HG03196 (cell line): ENCODE data around the gene FOXC2.

Experiments used
- ATAC-seq: cut with Tn5 transposase; IDR thresholded peaks from one replicate; pipeline ENCODE4 v1.9.1; 2021; ENCODE audit not compliant: unreplicated experiment

The FOXC2 gene

GRCh38 chr16:86566601-86566965, at the start of gene FOXC2:
TSS of gene FOXC2 (plus strand) at chr16:86566829. CDS start at chr16:86567336, 507 bp downstream.
- no peak for ATAC-seq

GRCh38 chr16:86517033-86517432, 49.6 kb upstream of the FOXC2 start:
- no peak for ATAC-seq

GRCh38 chr16:86517652-86518258, 48.9 kb upstream of the FOXC2 start:
- no peak for ATAC-seq

GRCh38 chr16:86519007-86519648, 47.5 kb upstream of the FOXC2 start:
- no peak for ATAC-seq

GRCh38 chr16:86519649-86520316, 46.8 kb upstream of the FOXC2 start:
- ATAC-seq: no peak

- no peak for ATAC-seq
These were observed 46.1 kb upstream of the FOXC2 start for GRCh38 chr16:86520317-86521210.

- no peak for ATAC-seq
These were observed 45.1 kb upstream of the FOXC2 start for GRCh38 chr16:86521236-86522197.

GRCh38 chr16:86522634-86523033, 44.0 kb upstream of the FOXC2 start:
- no peak for ATAC-seq

- no peak for ATAC-seq
These were observed 43.4 kb upstream of the FOXC2 start for GRCh38 chr16:86523166-86523740.

GRCh38 chr16:86524029-86524428, 42.6 kb upstream of the FOXC2 start:
- no peak for ATAC-seq

GRCh38 chr16:86525696-86526095, 40.9 kb upstream of the FOXC2 start:
- no peak for ATAC-seq

GRCh38 chr16:86527366-86527765, 39.3 kb upstream of the FOXC2 start:
- no peak for ATAC-seq

- no peak for ATAC-seq
These were observed 38.3 kb upstream of the FOXC2 start for GRCh38 chr16:86528061-86528929.

- ATAC-seq: no peak
These were observed 37.5 kb upstream of the FOXC2 start for GRCh38 chr16:86529160-86529559.

- no peak for ATAC-seq
These were observed 36.1 kb upstream of the FOXC2 start for GRCh38 chr16:86530251-86531190.

- ATAC-seq: no peak
These were observed 35.5 kb upstream of the FOXC2 start for GRCh38 chr16:86531191-86531545.

GRCh38 chr16:86531641-86532525, 34.7 kb upstream of the FOXC2 start:
- ATAC-seq: no peak
